OCI-LY7 (cell line): Measurements from ENCODE around the gene ANKLE1. TPM values are rescaled to one million over a fixed set of nuclear protein-coding genes. Genes with fewer than 3 reads are reported as not detected.

Source experiments
- BruUV-seq: library from RNA; stranded (reverse); fragments of 400-500 nt; replicated peaks from 2 replicates; lab custom pipeline; 2021; lab: Mats Ljungman, UMichigan
- CTCF ChIA-PET: fragments of 300-600 bp; sonication (Branson Sonifier 250); formaldehyde crosslinking; loops from one replicate; lab custom pipeline; 2022; ENCODE audit warnings: antibody characterized with exemption; ENCODE audit not compliant: unreplicated experiment; lab: Charles Lee
- POLR2A ChIA-PET: fragments of 300-600 bp; sonication (Branson Sonifier 250); formaldehyde crosslinking; loops from one replicate; lab custom pipeline; 2022; ENCODE audit warnings: antibody characterized with exemption; lab: Charles Lee
- DNase-seq: peaks from one replicate; pipeline ENCODE4 v3.0.0-alpha.2; 2015; ENCODE audit warnings: low spot score
- H2AFZ ChIP-seq: fragments of 200-600 bp; sonication (generic), shearing (Covaris generic); 2 replicates; pipeline ENCODE4 v1.6.1; 2014; ENCODE audit warnings: mild to moderate bottlenecking, antibody characterized with exemption, low read length, moderate library complexity
- H3K27ac ChIP-seq: fragments of 200-600 bp; sonication (generic); 2 replicates; pipeline ENCODE4 v1.5.1; 2014; ENCODE audit warnings: mixed run types, low read depth, mild to moderate bottlenecking, moderate library complexity, low read length, inconsistent platforms; ENCODE audit not compliant: poor library complexity, severe bottlenecking
- H3K36me3 ChIP-seq: fragments of 200-600 bp; sonication (generic); 2 replicates; pipeline ENCODE4 v1.6.1; 2014; ENCODE audit warnings: mild to moderate bottlenecking, antibody characterized with exemption, low read length, moderate library complexity, mixed read lengths; ENCODE audit not compliant: insufficient read depth
- H3K4me1 ChIP-seq: fragments of 200-600 bp; sonication (generic); 2 replicates; pipeline ENCODE4 v1.5.1; 2014; ENCODE audit warnings: mild to moderate bottlenecking, low read length; ENCODE audit not compliant: insufficient read depth, poor library complexity, severe bottlenecking
- H3K4me2 ChIP-seq: fragments of 200-600 bp; sonication (generic); 2 replicates; pipeline ENCODE4 v1.6.1; 2014; ENCODE audit warnings: mild to moderate bottlenecking, low read length
- H3K4me3 ChIP-seq: fragments of 200-600 bp; sonication (generic); 2 replicates; pipeline ENCODE4 v1.5.1; 2014; ENCODE audit warnings: mild to moderate bottlenecking, low read depth, low read length; ENCODE audit not compliant: poor library complexity, severe bottlenecking
- H3K79me2 ChIP-seq: fragments of 200-600 bp; sonication (generic); 2 replicates; pipeline ENCODE4 v1.6.1; 2016; ENCODE audit warnings: low read depth, mild to moderate bottlenecking, low read length, moderate library complexity, mixed read lengths; ENCODE audit not compliant: insufficient read depth
- H3K9me2 ChIP-seq: fragments of 200-600 bp; sonication (generic); 2 replicates; pipeline ENCODE4 v1.6.1; 2016; ENCODE audit warnings: mild to moderate bottlenecking, low read length, mixed read lengths; ENCODE audit not compliant: insufficient read depth
- H3K9me3 ChIP-seq: fragments of 200-600 bp; sonication (generic); 2 replicates; pipeline ENCODE4 v1.6.1; 2014; ENCODE audit warnings: mild to moderate bottlenecking, mixed run types, low read length, mixed read lengths
- H4K20me1 ChIP-seq: fragments of 200-600 bp; sonication (generic); 2 replicates; pipeline ENCODE4 v1.6.1; 2014; ENCODE audit warnings: mild to moderate bottlenecking, antibody characterized with exemption, low read length, moderate library complexity, mixed read lengths; ENCODE audit not compliant: insufficient read depth
- CTCF ChIP-seq: fragments of 200-600 bp; sonication (generic); conservative IDR thresholded peaks from 2 replicates; pipeline ENCODE4 v1.5.1; 2014; ENCODE audit warnings: mild to moderate bottlenecking, antibody characterized with exemption, low read length, moderate library complexity, mixed read lengths
- EZH2phosphoT487 ChIP-seq: fragments of 200-600 bp; sonication (generic); IDR thresholded peaks from 2 replicates; pipeline ENCODE4 v1.6.1; 2018; ENCODE audit warnings: low read depth, borderline replicate concordance, mild to moderate bottlenecking, mixed run types, antibody characterized with exemption, low read length, moderate library complexity, mixed read lengths
- intact Hi-C: fragments of 100-400 bp; cut with micrococcal nuclease; formaldehyde crosslinking; loops from one replicate; pipeline ENCODE4 v1.10.0; 2022; ENCODE audit not compliant: unreplicated experiment
- total RNA-seq, 2 experiments: library from RNA; depleted of rRNA in 1 of 2; stranded (reverse); fragments of >200 nt in 1 of 2; shearing (Covaris generic) in 1 of 2; gene quantifications; 2 replicates each; pipeline ENCODE4 v1.2.3, GENCODE V29; 2014 to 2022

Gene ANKLE1
- total RNA-seq, 2 experiments from 2014 or later: 45.1 to 59.4 TPM

GRCh38 chr19:17306285-17306714, 24.6 kb downstream of the ANKLE1 start:
- TSS peak; percentile 87 for BruUV-seq
- H2AFZ ChIP-seq: peak overlapping the region; percentile 50
- POLR2A ChIA-PET: interaction anchor here (0.6 to 0.9 kb wide), 8 partner anchors 13 to 221 kb away, joined by 3 to 6 read pairs (median 4); partner anchors contain the start of gene BABAM1
- peak overlapping the region; percentile 90 for H3K27ac ChIP-seq
- H3K4me2 ChIP-seq: peak overlapping the region; percentile 76
- H3K79me2 ChIP-seq: peaks cover 27% of the 10 kb centered on the region
- peak overlapping the region; percentile 89 for H3K4me3 ChIP-seq
- peak; percentile 35 for DNase-seq
- no peak for TF ChIP-seq EZH2phosphoT487
- no peak for TF ChIP-seq CTCF
- H4K20me1 ChIP-seq: 0 out of 2 replicates have a peak, but pooled peaks cover 5% of the 10 kb centered on the region
- no peaks in the 10 kb centered on the region for H3K9me2 ChIP-seq
- H3K36me3 ChIP-seq: 0 out of 2 replicates have a peak, but pooled peaks cover 5% of the 10 kb centered on the region
- H3K9me3 ChIP-seq: no peaks in the 10 kb centered on the region
- intact Hi-C loops: loop anchor here (5.0 kb wide), 1 partner anchor 446 kb away; the partner anchor contains the start of gene FCHO1
- CTCF ChIA-PET: interaction anchor here (0.8 kb wide), 1 partner anchor 26 kb away, joined by 5 read pairs; no protein-coding TSS in a partner anchor
- H3K4me1 ChIP-seq: peaks cover 51% of the 10 kb centered on the region

DNA sequence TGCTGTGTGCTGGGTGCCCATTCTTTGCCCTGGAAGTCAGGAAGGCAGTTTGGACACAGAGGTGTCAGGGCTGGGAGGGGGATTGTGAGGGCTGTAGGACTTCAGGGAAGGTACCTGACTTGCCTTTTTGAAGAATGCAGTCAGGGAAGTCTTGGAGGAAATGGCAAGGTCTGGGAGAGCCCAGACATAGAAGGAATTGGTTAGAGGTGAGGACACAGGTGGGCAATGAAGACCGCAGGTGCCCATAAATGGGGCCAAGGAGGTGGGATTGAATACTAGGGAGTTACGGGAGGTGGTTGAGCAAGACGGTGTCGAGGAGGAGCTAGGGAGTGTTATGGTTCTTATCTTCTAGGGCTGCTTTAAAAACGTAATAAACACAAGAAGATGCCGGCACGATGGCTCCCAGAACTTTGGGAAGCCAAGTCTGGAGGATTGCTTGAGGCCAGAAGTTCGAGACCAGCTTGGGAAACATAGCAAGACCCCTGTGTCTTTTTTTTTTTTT, 26.2 kb downstream of the ANKLE1 start:
- Histone ChIP-seq H3K27ac (peak overlapping the region; percentile 11), H3K79me2 (peaks cover 31% of the 10 kb centered on the region), H2AFZ (no peak overlapping the region), H3K4me2 (peak overlapping the region; percentile 76; the same call in 1 of the 2 replicates), H3K4me3 (no peak overlapping the region), H3K9me3 (no peaks in the 10 kb centered on the region), H3K36me3 (peaks cover 13% of the 10 kb centered on the region; the same call in 1 of the 2 replicates), H4K20me1 (0 out of 2 replicates have a peak, but pooled peaks cover 5% of the 10 kb centered on the region), H3K4me1 (peaks cover 39% of the 10 kb centered on the region), H3K9me2 (no peaks in the 10 kb centered on the region)
- no TSS peak for BruUV-seq
- intact Hi-C loops: loop anchor here (5.0 kb wide), 1 partner anchor 444 kb away; the partner anchor contains the start of gene FCHO1
- no peak for DNase-seq
- POLR2A ChIA-PET: interaction anchor here (1.3 to 2.4 kb wide), 2 partner anchors 9 to 25 kb away, joined by 8 to 15 read pairs; no protein-coding TSS in a partner anchor
- CTCF ChIA-PET: no interaction called here
- TF ChIP-seq EZH2phosphoT487 (no peak), CTCF (no peak)
